GM12865 (cell line): ENCODE measurements around the gene NUTF2.

Experiments used
- DNase-seq: peaks from one replicate; pipeline ENCODE4 v3.0.0; 2010; ENCODE audit warnings: low read depth
- H3K4me3 ChIP-seq: 2 replicates; pipeline ENCODE4 v1.5.1; 2011; ENCODE audit warnings: mild to moderate bottlenecking, low read depth, low read length, control low read depth
- TF ChIP-seq, protein P1 (sequence below): IDR thresholded peaks from 2 replicates; pipeline ENCODE4 v1.5.1; 2011; ENCODE audit warnings: low read length, control low read depth, low read depth, inconsistent platforms; ENCODE audit not compliant: insufficient read depth; ENCODE audit errors: missing control alignments

The NUTF2 gene

DNA sequence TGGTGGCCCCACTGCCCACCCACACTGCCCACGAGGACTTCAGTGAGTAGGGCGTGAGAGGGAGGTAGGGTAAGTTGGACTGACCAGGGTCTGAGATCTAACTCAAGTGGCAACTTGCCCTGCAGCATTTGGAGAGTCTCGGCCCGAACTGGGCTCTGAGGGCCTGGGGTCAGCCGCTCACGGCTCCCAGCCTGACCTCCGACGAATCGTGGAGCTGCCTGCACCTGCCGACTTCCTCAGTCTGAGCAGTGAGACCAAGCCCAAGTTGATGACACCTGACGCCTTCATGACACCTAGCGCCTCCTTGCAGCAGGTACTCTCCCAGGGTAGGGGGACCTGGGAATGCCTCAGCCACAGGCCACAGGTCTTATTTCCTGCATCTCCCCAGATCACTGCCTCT is 32.7 kb downstream of the NUTF2 start:
- TF ChIP-seq, protein P1, sequence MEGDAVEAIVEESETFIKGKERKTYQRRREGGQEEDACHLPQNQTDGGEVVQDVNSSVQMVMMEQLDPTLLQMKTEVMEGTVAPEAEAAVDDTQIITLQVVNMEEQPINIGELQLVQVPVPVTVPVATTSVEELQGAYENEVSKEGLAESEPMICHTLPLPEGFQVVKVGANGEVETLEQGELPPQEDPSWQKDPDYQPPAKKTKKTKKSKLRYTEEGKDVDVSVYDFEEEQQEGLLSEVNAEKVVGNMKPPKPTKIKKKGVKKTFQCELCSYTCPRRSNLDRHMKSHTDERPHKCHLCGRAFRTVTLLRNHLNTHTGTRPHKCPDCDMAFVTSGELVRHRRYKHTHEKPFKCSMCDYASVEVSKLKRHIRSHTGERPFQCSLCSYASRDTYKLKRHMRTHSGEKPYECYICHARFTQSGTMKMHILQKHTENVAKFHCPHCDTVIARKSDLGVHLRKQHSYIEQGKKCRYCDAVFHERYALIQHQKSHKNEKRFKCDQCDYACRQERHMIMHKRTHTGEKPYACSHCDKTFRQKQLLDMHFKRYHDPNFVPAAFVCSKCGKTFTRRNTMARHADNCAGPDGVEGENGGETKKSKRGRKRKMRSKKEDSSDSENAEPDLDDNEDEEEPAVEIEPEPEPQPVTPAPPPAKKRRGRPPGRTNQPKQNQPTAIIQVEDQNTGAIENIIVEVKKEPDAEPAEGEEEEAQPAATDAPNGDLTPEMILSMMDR, result no peak
- no peak for DNase-seq
- no peak overlapping the region for H3K4me3 ChIP-seq

DNA sequence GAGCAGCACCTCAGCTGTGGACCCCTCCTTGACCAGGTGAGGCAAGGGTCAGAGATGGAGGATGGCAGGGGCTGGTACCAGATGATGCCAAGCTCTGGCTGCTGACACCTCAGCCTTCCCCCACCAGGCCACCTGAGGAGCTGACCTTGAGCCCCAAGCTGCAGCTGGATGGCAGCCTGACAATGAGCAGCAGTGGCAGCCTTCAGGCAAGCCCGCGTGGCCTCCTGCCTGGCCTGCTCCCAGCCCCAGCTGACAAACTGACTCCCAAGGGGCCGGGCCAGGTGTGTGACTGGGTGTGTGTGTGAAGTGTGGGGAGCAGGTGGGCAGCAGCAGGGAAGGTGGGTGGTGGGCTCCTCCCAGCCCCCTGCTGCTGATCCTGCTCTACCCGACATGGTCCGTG is 33.2 kb downstream of the NUTF2 start:
- no peak overlapping the region for H3K4me3 ChIP-seq
- DNase-seq, result no peak
- TF ChIP-seq, protein P1, result no peak

DNA sequence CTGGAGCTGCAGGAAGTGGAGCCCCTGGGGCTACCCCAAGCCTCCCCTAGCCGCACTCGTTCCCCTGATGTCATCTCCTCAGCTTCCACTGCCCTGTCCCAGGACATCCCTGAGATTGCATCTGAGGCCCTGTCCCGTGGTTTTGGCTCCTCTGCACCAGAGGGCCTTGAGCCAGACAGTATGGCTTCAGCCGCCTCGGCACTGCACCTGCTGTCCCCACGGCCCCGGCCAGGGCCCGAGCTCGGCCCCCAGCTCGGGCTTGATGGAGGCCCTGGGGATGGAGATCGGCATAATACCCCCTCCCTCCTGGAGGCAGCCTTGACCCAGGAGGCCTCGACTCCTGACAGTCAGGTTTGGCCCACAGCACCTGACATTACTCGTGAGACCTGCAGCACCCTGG is 33.9 kb downstream of the NUTF2 start:
- no peak overlapping the region for H3K4me3 ChIP-seq
- no peak for DNase-seq
- TF ChIP-seq, protein P1, result no peak

DNA sequence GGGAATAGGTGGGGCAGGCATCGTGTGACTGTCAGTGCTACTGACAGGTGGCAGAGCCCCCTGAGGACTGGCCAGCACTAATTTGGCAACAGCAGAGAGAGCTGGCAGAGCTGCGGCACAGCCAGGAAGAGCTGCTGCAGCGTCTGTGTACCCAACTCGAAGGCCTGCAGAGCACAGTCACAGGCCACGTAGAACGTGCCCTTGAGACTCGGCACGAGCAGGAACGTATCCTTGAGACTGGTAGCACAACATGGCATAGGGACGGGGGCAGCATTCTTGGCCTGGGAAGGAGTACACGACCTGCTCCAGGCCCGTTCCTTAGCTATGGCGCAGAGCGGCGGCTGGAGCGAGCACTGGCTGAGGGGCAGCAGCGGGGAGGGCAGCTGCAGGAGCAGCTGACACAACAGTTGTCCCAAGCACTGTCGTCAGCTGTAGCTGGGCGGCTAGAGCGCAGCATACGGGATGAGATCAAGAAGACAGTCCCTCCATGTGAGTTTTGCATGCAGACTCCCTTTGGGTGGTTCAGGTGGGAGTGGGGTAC is 35.0 kb downstream of the NUTF2 start:
- TF ChIP-seq, protein P1, result no peak
- no peak overlapping the region for H3K4me3 ChIP-seq
- no peak for DNase-seq

DNA sequence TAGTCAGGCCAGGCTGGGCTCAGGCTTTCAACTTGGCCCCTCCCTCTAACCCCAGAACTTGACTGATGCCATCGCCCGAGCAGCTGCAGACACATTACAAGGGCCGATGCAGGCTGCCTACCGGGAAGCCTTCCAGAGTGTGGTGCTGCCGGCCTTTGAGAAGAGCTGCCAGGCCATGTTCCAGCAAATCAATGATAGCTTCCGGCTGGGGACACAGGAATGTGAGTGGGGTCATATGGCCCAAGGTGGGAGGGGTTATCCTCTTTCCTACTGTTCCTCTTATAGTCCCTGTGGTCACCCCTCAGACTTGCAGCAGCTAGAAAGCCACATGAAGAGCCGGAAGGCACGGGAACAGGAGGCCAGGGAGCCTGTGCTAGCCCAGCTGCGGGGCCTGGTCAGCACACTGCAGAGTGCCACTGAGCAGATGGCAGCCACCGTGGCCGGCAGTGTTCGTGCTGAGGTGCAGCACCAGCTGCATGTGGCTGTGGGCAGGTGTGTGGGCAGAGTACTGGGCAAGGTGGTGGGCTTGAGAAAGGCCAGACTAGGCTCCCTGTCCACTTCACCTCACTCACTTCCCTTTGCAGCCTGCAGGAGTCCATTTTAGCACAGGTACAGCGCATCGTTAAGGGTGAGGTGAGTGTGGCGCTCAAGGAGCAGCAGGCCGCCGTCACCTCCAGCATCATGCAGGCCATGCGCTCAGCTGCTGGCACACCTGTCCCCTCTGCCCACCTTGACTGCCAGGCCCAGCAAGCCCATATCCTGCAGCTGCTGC is 35.8 kb downstream of the NUTF2 start:
- TF ChIP-seq, protein P1, result no peak
- DNase-seq, result no peak
- H3K4me3 ChIP-seq, result no peak overlapping the region

DNA sequence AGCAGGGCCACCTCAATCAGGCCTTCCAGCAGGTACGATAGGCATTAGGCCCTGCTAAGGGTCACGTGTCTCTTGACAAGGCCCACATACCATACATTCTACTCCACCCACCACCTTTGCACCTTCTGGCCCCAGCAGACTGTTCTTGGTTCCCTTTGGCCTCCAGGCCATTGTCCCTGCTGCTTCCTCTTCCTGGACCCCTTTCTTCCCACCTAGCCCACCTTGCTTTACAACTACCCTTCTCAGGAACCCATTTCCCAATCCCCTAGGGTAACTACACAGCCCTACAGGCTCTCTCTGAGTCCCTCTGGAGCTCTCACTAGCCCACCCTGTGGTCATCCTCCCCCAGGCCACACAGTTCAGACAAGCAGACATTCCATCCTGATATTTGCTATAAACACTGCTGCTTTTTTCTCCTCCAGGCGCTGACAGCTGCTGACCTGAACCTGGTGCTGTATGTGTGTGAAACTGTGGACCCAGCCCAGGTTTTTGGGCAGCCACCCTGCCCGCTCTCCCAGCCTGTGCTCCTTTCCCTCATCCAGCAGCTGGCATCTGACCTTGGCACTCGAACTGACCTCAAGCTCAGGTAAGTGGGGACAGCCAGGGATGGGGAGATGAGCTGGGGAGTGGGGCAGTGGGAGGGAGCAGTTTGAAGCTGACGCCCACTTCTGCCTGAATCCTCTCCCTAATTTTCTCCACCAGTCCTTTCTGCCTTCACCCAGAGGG is 36.6 kb downstream of the NUTF2 start:
- H3K4me3 ChIP-seq, result no peak overlapping the region
- no peak for DNase-seq
- TF ChIP-seq, protein P1, result no peak
